AG04450 (cell line): ENCODE measurements around the gene PRXL2A. TPM values are rescaled to one million over a fixed set of nuclear protein-coding genes. Genes with fewer than 3 reads are reported as not detected.

Source experiments
- CTCF ChIA-PET: fragments of 300-600, 350-600 bp; formaldehyde crosslinking; extraction: SDS; loops from one replicate; lab custom pipeline; 2022; ENCODE audit warnings: antibody characterized with exemption, inconsistent platforms; lab: Charles Lee
- POLR2A ChIA-PET: fragments of 350-600 bp; formaldehyde crosslinking; extraction: SDS; loops from one replicate; lab custom pipeline; 2021; ENCODE audit warnings: antibody characterized with exemption, inconsistent platforms; lab: Yijun Ruan, JAX
- DNase-seq: peaks from one replicate; pipeline ENCODE4 v3.0.0-alpha.2; 2011; ENCODE audit warnings: low read depth, low spot score
- H3K27ac ChIP-seq: one replicate; pipeline ENCODE4 v1.5.1; 2012; ENCODE audit warnings: low read depth, low read length, control low read depth
- H3K27me3 ChIP-seq: one replicate; pipeline ENCODE4 v1.6.0; 2012; ENCODE audit warnings: low read length; ENCODE audit not compliant: control insufficient read depth, insufficient read depth
- H3K4me3 ChIP-seq: 2 replicates; pipeline ENCODE4 v1.5.1; 2011; ENCODE audit warnings: mild to moderate bottlenecking, low read depth, low read length, control low read depth
- H3K9me3 ChIP-seq: 2 replicates; pipeline ENCODE4 v1.5.1; 2012; ENCODE audit warnings: low read length; ENCODE audit not compliant: control insufficient read depth, insufficient read depth
- CTCF ChIP-seq: IDR thresholded peaks from 2 replicates; pipeline ENCODE4 v1.5.1; 2011; ENCODE audit warnings: low read depth, low read length, control low read depth, inconsistent platforms
- polyA plus RNA-seq: library from polyadenylated mRNA; depleted of rRNA; stranded (reverse); fragments of >200 nt; gene quantifications from 2 replicates; pipeline ENCODE4 v1.2.3, GENCODE V29; 2011

PRXL2A gene
- polyA plus RNA-seq, 1 experiment = 5.2 TPM

GRCh38 chr10:80390740-80391139, 17.6 kb upstream of the PRXL2A start:
- ChIA-PET CTCF (no interaction called here), POLR2A (no interaction called here)
- H3K27ac ChIP-seq = no peak overlapping the region
- no peak for TF ChIP-seq CTCF
- no peak overlapping the region for H3K4me3 ChIP-seq
- DNase-seq = no peak
- peaks cover 3% of the 10 kb centered on the region for H3K27me3 ChIP-seq
- no peaks in the 10 kb centered on the region for H3K9me3 ChIP-seq

- Histone ChIP-seq H3K27ac (no peak overlapping the region), H3K4me3 (no peak overlapping the region), H3K27me3 (peaks cover 5% of the 10 kb centered on the region), H3K9me3 (no peaks in the 10 kb centered on the region)
- ChIA-PET CTCF (no interaction called here), POLR2A (no interaction called here)
- DNase-seq = no peak
- no peak for TF ChIP-seq CTCF
These were observed 16.1 kb upstream of the PRXL2A start for GRCh38 chr10:80392250-80392649.

- H3K9me3 ChIP-seq = no peaks in the 10 kb centered on the region
- H3K27me3 ChIP-seq = peaks cover 2% of the 10 kb centered on the region
- no peak for DNase-seq
- no peak overlapping the region for H3K27ac ChIP-seq
- ChIA-PET POLR2A (no interaction called here), CTCF (no interaction called here)
- no peak overlapping the region for H3K4me3 ChIP-seq
- no peak for TF ChIP-seq CTCF
These were observed 13.9 kb upstream of the PRXL2A start for GRCh38 chr10:80394358-80394916.

- H3K9me3 ChIP-seq = no peaks in the 10 kb centered on the region
- peaks cover 2% of the 10 kb centered on the region for H3K27me3 ChIP-seq
- CTCF ChIA-PET = interaction anchor here (1.4 kb wide), 1 partner anchor 10 kb away, joined by 4 read pairs; no protein-coding TSS in a partner anchor
- no peak overlapping the region for H3K4me3 ChIP-seq
- TF ChIP-seq CTCF = no peak
- POLR2A ChIA-PET = no interaction called here
- H3K27ac ChIP-seq = no peak overlapping the region
- DNase-seq = no peak
These were observed 11.3 kb upstream of the PRXL2A start for GRCh38 chr10:80397014-80397413.

- no peak overlapping the region for H3K4me3 ChIP-seq
- no peak overlapping the region for H3K27ac ChIP-seq
- ChIA-PET POLR2A (no interaction called here), CTCF (no interaction called here)
- no peaks in the 10 kb centered on the region for H3K9me3 ChIP-seq
- no peak for DNase-seq
- TF ChIP-seq CTCF = no peak
- peaks cover 2% of the 10 kb centered on the region for H3K27me3 ChIP-seq
These were observed 8.1 kb upstream of the PRXL2A start for GRCh38 chr10:80400136-80400804.
